ENCODE data around the gene TAF6. TPM values are rescaled to one million over a fixed set of nuclear protein-coding genes. Genes with fewer than 3 reads are reported as not detected.

TAF6 gene
- total and polyA plus RNA-seq, 9 of the 15 experiments (the other 6 are each of a cell fraction or from before 2014, with no cell fraction given) = 0.78 to 78.7 (median 21.3) TPM

DNA sequence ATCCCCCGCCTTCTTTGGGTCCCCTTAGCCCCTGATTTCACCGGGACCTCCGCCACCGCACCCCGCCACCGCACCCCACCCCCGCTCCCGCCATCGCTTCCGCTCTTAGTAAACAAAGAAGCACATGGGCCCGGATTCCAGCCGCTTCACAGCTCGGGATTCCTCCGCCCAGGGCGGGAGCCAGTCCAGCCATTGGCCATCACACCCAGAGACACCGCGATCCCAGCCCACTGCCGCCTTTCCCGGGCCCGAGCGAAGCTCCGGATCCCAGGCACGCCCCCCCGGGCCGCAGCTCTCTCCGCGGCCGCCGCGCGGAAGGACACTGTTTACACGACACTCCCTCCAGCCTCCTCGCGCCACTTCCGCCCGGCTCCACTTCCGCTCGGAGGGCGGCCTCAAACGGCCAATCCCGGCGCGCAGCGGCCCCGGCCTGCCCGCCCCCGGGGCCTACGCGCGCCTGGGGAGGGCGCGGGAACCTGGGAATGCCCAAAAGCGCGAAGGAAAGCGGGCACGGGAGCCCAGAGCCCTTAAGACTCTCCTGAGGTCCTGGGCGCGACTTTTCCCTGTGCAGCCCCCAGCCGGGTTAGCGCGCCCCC is 18.6 kb downstream of the TAF6 start (continued):
- TF ChIP-seq, protein P1, sequence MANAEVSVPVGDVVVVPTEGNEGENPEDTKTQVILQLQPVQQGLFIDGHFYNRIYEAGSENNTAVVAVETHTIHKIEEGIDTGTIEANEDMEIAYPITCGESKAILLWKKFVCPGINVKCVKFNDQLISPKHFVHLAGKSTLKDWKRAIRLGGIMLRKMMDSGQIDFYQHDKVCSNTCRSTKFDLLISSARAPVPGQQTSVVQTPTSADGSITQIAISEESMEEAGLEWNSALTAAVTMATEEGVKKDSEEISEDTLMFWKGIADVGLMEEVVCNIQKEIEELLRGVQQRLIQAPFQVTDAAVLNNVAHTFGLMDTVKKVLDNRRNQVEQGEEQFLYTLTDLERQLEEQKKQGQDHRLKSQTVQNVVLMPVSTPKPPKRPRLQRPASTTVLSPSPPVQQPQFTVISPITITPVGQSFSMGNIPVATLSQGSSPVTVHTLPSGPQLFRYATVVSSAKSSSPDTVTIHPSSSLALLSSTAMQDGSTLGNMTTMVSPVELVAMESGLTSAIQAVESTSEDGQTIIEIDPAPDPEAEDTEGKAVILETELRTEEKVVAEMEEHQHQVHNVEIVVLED (CRISPR knock-in tag; IDR thresholded peaks at IDR 0.05) = peak; percentile 71
- 0 out of 2 replicates have a peak, but pooled peaks have one; percentile 54 for TF ChIP-seq FOXK1 (CRISPR knock-in tag; IDR thresholded peaks at IDR 0.05; ENCODE audit: borderline replicate concordance)
- TF ChIP-seq RAD51 (IDR thresholded peaks at IDR 0.05; ENCODE audit: borderline replicate concordance, low read depth) = peak; percentile 41; the same call in 1 of the 2 replicates
- peak; percentile 58 to 94 for TF ChIP-seq MAZ (CRISPR knock-in tag; conservative IDR thresholded peaks at IDR 0.05 in 1 of 2, IDR thresholded peaks at IDR 0.05 in 1 of 2)
- peak; percentile 98 to 100 for TF ChIP-seq HDAC1 (IDR thresholded peaks at IDR 0.05)
- TF ChIP-seq, protein P2, sequence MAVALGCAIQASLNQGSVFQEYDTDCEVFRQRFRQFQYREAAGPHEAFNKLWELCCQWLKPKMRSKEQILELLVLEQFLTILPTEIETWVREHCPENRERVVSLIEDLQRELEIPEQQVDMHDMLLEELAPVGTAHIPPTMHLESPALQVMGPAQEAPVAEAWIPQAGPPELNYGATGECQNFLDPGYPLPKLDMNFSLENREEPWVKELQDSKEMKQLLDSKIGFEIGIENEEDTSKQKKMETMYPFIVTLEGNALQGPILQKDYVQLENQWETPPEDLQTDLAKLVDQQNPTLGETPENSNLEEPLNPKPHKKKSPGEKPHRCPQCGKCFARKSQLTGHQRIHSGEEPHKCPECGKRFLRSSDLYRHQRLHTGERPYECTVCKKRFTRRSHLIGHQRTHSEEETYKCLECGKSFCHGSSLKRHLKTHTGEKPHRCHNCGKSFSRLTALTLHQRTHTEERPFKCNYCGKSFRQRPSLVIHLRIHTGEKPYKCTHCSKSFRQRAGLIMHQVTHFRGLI (CRISPR knock-in tag; IDR thresholded peaks at IDR 0.05) = no peak
- TF ChIP-seq, protein P3, sequence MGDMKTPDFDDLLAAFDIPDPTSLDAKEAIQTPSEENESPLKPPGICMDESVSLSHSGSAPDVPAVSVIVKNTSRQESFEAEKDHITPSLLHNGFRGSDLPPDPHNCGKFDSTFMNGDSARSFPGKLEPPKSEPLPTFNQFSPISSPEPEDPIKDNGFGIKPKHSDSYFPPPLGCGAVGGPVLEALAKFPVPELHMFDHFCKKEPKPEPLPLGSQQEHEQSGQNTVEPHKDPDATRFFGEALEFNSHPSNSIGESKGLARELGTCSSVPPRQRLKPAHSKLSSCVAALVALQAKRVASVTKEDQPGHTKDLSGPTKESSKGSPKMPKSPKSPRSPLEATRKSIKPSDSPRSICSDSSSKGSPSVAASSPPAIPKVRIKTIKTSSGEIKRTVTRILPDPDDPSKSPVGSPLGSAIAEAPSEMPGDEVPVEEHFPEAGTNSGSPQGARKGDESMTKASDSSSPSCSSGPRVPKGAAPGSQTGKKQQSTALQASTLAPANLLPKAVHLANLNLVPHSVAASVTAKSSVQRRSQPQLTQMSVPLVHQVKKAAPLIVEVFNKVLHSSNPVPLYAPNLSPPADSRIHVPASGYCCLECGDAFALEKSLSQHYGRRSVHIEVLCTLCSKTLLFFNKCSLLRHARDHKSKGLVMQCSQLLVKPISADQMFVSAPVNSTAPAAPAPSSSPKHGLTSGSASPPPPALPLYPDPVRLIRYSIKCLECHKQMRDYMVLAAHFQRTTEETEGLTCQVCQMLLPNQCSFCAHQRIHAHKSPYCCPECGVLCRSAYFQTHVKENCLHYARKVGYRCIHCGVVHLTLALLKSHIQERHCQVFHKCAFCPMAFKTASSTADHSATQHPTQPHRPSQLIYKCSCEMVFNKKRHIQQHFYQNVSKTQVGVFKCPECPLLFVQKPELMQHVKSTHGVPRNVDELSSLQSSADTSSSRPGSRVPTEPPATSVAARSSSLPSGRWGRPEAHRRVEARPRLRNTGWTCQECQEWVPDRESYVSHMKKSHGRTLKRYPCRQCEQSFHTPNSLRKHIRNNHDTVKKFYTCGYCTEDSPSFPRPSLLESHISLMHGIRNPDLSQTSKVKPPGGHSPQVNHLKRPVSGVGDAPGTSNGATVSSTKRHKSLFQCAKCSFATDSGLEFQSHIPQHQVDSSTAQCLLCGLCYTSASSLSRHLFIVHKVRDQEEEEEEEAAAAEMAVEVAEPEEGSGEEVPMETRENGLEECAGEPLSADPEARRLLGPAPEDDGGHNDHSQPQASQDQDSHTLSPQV (IDR thresholded peaks at IDR 0.05) = 0 out of 2 replicates have a peak, but pooled peaks have one; percentile 13
- peak; percentile 94; the same call in 1 of the 2 replicates for TF ChIP-seq RB1 (IDR thresholded peaks at IDR 0.05; ENCODE audit: low read depth)
- TF ChIP-seq C11orf30 (IDR thresholded peaks at IDR 0.05; ENCODE audit: low read depth) = peak; percentile 85
- TF ChIP-seq MEIS2 (IDR thresholded peaks at IDR 0.05; ENCODE audit: partially characterized antibody) = no peak
- peak; percentile 99 for TF ChIP-seq PCBP1 (IDR thresholded peaks at IDR 0.05; ENCODE audit: low read depth, low read length, poor library complexity, severe bottlenecking)
- TF ChIP-seq SIN3B (IDR thresholded peaks at IDR 0.05; ENCODE audit: low read depth) = peak; percentile 82; the same call in 1 of the 2 replicates
- peak; percentile 96 for TF ChIP-seq ETV5 (CRISPR knock-in tag; IDR thresholded peaks at IDR 0.05; ENCODE audit: low read depth)
- TF ChIP-seq, protein P4, sequence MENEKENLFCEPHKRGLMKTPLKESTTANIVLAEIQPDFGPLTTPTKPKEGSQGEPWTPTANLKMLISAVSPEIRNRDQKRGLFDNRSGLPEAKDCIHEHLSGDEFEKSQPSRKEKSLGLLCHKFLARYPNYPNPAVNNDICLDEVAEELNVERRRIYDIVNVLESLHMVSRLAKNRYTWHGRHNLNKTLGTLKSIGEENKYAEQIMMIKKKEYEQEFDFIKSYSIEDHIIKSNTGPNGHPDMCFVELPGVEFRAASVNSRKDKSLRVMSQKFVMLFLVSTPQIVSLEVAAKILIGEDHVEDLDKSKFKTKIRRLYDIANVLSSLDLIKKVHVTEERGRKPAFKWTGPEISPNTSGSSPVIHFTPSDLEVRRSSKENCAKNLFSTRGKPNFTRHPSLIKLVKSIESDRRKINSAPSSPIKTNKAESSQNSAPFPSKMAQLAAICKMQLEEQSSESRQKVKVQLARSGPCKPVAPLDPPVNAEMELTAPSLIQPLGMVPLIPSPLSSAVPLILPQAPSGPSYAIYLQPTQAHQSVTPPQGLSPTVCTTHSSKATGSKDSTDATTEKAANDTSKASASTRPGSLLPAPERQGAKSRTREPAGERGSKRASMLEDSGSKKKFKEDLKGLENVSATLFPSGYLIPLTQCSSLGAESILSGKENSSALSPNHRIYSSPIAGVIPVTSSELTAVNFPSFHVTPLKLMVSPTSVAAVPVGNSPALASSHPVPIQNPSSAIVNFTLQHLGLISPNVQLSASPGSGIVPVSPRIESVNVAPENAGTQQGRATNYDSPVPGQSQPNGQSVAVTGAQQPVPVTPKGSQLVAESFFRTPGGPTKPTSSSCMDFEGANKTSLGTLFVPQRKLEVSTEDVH (IDR thresholded peaks at IDR 0.05; ENCODE audit: low read depth, partially characterized antibody) = peak; percentile 95
- TF ChIP-seq, protein P5, sequence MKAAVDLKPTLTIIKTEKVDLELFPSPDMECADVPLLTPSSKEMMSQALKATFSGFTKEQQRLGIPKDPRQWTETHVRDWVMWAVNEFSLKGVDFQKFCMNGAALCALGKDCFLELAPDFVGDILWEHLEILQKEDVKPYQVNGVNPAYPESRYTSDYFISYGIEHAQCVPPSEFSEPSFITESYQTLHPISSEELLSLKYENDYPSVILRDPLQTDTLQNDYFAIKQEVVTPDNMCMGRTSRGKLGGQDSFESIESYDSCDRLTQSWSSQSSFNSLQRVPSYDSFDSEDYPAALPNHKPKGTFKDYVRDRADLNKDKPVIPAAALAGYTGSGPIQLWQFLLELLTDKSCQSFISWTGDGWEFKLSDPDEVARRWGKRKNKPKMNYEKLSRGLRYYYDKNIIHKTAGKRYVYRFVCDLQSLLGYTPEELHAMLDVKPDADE (conservative IDR thresholded peaks at IDR 0.05; ENCODE audit: control insufficient read depth, low read depth, low read length) = peak; percentile 96

All from K562 (cell line).